K562 (cell line): Measurements from ENCODE around the gene CARM1. TPM values are rescaled to one million over a fixed set of nuclear protein-coding genes. Genes with fewer than 3 reads are reported as not detected.

Experiments used
- ATAC-seq: fragments of 200-7000 bp; cut with Tn5 transposase; 3 replicates; pipeline ENCODE4 v1.9.1; 2020; ENCODE audit warnings: moderate library complexity
- BruUV-seq: library from RNA; stranded (reverse); fragments of 400-500 nt; replicated peaks from 2 replicates; lab custom pipeline; 2021; lab: Mats Ljungman, UMichigan
- CTCF ChIA-PET: fragments of 300-600 bp; formaldehyde crosslinking; extraction: SDS; loops from one replicate; lab custom pipeline; 2021; ENCODE audit warnings: low intra/inter-chr PET ratio; lab: Yijun Ruan, JAX
- POLR2A ChIA-PET: fragments of 300-600, 350-650 bp; sonication (Branson Sonifier 250); formaldehyde crosslinking; extraction: SDS; loops from one replicate; lab custom pipeline; 2021; ENCODE audit warnings: antibody characterized with exemption, inconsistent platforms; lab: Yijun Ruan, JAX
- DNase-seq, 4 experiments: peaks; one replicate each; pipeline versions ENCODE4 v3.0.0 to v3.0.0-alpha.2; 2011 to 2018; ENCODE audit warnings: low spot score in 3 of 4, mixed read lengths in 3 of 4; ENCODE audit errors: extremely low read depth in 1 of 4
- FAIRE-seq: peaks from 2 replicates; lab custom pipeline; 2011; peaks lifted over from hg19 to GRCh38; lab: Jason Lieb, UNC
- H2AFZ ChIP-seq: 2 replicates; pipeline ENCODE4 v1.6.0; 2011; ENCODE audit warnings: low read depth, low read length, control low read depth, inconsistent platforms
- H3K27ac ChIP-seq: fragments of 200-600 bp; 3 replicates; pipeline ENCODE4 v1.8.0; 2011; ENCODE audit warnings: low read depth, mild to moderate bottlenecking, control low read depth, inconsistent platforms, low read length, moderate library complexity, mixed read lengths; ENCODE audit errors: extremely low read depth
- H3K27me3 ChIP-seq, 2 experiments: fragments of 300-600 bp in 1 of 2; 2 replicates in 1 of 2; 3 replicates in 1 of 2; pipeline versions ENCODE4 v1.6.0 to v1.8.0; 2011; ENCODE audit warnings: inconsistent platforms in 2 of 2, low read length in 2 of 2, mild to moderate bottlenecking in 1 of 2, mixed read lengths in 1 of 2, moderate library complexity in 1 of 2; ENCODE audit not compliant: control insufficient read depth in 2 of 2, insufficient read depth in 2 of 2
- H3K36me3 ChIP-seq: fragments of 300-600 bp; 3 replicates; pipeline ENCODE4 v1.8.0; 2011; ENCODE audit warnings: mild to moderate bottlenecking, low read length, inconsistent platforms; ENCODE audit not compliant: control insufficient read depth, insufficient read depth
- H3K4me1 ChIP-seq, 2 experiments: fragments of 200-600 bp in 1 of 2; replicated peaks in 1 of 2; 2 replicates in 1 of 2; 3 replicates in 1 of 2; pipeline versions ENCODE4 v1.5.1 to v1.8.0; 2011; ENCODE audit warnings: inconsistent platforms in 2 of 2, low read length in 2 of 2, mild to moderate bottlenecking in 1 of 2, mixed read lengths in 1 of 2, moderate library complexity in 1 of 2; ENCODE audit not compliant: control insufficient read depth in 2 of 2, insufficient read depth in 2 of 2
- H3K4me2 ChIP-seq: 2 replicates; pipeline ENCODE4 v1.6.1; 2011; ENCODE audit warnings: low read length, control low read depth, inconsistent platforms, mixed read lengths; ENCODE audit not compliant: insufficient read depth
- H3K4me3 ChIP-seq: fragments of 200-600 bp; sonication (generic), shearing (Covaris generic); 2 replicates; pipeline ENCODE4 v1.5.1; 2016; ENCODE audit warnings: control low read depth, inconsistent platforms
- H3K79me2 ChIP-seq: fragments of 200-600 bp; 3 replicates; pipeline ENCODE4 v1.8.0; 2011; ENCODE audit warnings: low read length, inconsistent platforms; ENCODE audit not compliant: control insufficient read depth, insufficient read depth
- H3K9ac ChIP-seq, 2 experiments: 2 replicates each; pipeline versions ENCODE4 v1.6.0 to v1.6.1; 2011; ENCODE audit warnings: low read depth in 2 of 2, low read length in 2 of 2, control low read depth in 1 of 2, inconsistent platforms in 1 of 2, mild to moderate bottlenecking in 1 of 2, mixed read lengths in 1 of 2; ENCODE audit not compliant: insufficient read depth in 1 of 2
- H3K9me1 ChIP-seq: one replicate; pipeline ENCODE4 v1.6.0; 2011; ENCODE audit warnings: inconsistent platforms, mild to moderate bottlenecking, low read length, moderate library complexity; ENCODE audit not compliant: control insufficient read depth, insufficient read depth
- H3K9me3 ChIP-seq: replicated peaks from 2 replicates; pipeline ENCODE4 v1.5.1; 2011; ENCODE audit warnings: low read depth, low read length, inconsistent platforms; ENCODE audit not compliant: control insufficient read depth, insufficient read depth
- H4K20me1 ChIP-seq: replicated peaks from 2 replicates; pipeline ENCODE4 v1.6.1; 2011; ENCODE audit warnings: low read length, inconsistent platforms, mixed read lengths; ENCODE audit not compliant: control insufficient read depth, insufficient read depth
- KDM1A ChIP-seq, 2 experiments: fragments of 450-650 bp; IDR thresholded peaks; 2 replicates each; pipeline ENCODE4 v1.6.1; 2016; ENCODE audit warnings: mild to moderate bottlenecking in 2 of 2
- POLR2G ChIP-seq: fragments of 200-400 bp; formaldehyde crosslinking; IDR thresholded peaks from 2 replicates; pipeline ENCODE4 v1.6.1; 2017; ENCODE audit warnings: low read depth, mild to moderate bottlenecking, antibody characterized with exemption, low read length, moderate library complexity
- TCFL5 ChIP-seq: fragments of 250-450 bp; sonication (Bioruptor Pico); conservative IDR thresholded peaks from 2 replicates; pipeline ENCODE4 v1.6.1; 2021; ENCODE audit warnings: mild to moderate bottlenecking, moderate library complexity, matching md5 sums
- TFAP4 ChIP-seq: sonication (generic); formaldehyde crosslinking; IDR thresholded peaks from 2 replicates; pipeline ENCODE4 v1.8.0; 2022; ENCODE audit warnings: missing genetic modification reagents, mild to moderate bottlenecking, moderate library complexity, borderline replicate concordance
- TOE1 ChIP-seq, 2 experiments: fragments of 450-650 bp in 1 of 2; sonication (generic) in 1 of 2; formaldehyde crosslinking in 1 of 2; IDR thresholded peaks; 2 replicates each; pipeline versions ENCODE4 v1.7.1 to v1.8.0; 2016 to 2022; ENCODE audit warnings: borderline replicate concordance in 2 of 2, mild to moderate bottlenecking in 2 of 2, antibody characterized with exemption in 1 of 2, inconsistent platforms in 1 of 2, low read depth in 1 of 2, missing genetic modification reagents in 1 of 2, moderate library complexity in 1 of 2
- XRCC3 ChIP-seq: fragments of 450-650 bp; IDR thresholded peaks from 2 replicates; pipeline ENCODE4 v1.6.1; 2017; ENCODE audit warnings: mild to moderate bottlenecking, moderate library complexity
- ZNF239 ChIP-seq: fragments of 250-450 bp; sonication (Bioruptor Pico); IDR thresholded peaks from 2 replicates; pipeline ENCODE4 v1.4.0; 2020; ENCODE audit warnings: mild to moderate bottlenecking
- WGBS: fragments of 100-300 bp; shearing (Covaris generic); methylation state at CpG from one replicate; pipeline ENCODE4 v1.1.6; 2016; ENCODE audit warnings: low coverage, mixed read lengths; ENCODE audit not compliant: insufficient coverage; ENCODE audit errors: missing lambda C conversion rate; 5-methylcytosine and 5-hydroxymethylcytosine counted together
- in situ Hi-C: fragments of 300-500 bp; cut with MboI; formaldehyde crosslinking; loops from 4 replicates; pipeline ENCODE4 v1.15.0; 2018; ENCODE audit warnings: inconsistent platforms, mixed read lengths
- intact Hi-C: fragments of 100-400 bp; cut with micrococcal nuclease; formaldehyde crosslinking; loops from 2 replicates; pipeline ENCODE4 v1.14.2; 2022
- polyA plus RNA-seq, 8 experiments: library from polyadenylated mRNA; depleted of rRNA in 4 of 8; stranded (reverse) in 5 of 8; unstranded in 3 of 8; fragments of >200 nt; fragmentation: Nextera tagmentation in 2 of 8; fragmentation: Illumina TruSeq in 1 of 8; extraction: Ambion mirVana in 2 of 8; extraction: Trizol in 1 of 8; gene quantifications; 2 replicates each; pipeline versions ENCODE4 v1.2.1 to v1.2.3, GENCODE V29; 2011 to 2014; ENCODE audit warnings: inconsistent platforms in 1 of 8, missing spikeins in 1 of 8
- total RNA-seq, 7 experiments: library from RNA; depleted of rRNA in 6 of 7; stranded (reverse); fragments of >200 nt in 6 of 7; fragmentation: Illumina TruSeq in 2 of 7; extraction: Trizol in 2 of 7; gene quantifications; 2 replicates each; pipeline versions ENCODE4 v1.2.1 to v1.2.3, GENCODE V29; 2011 to 2021; ENCODE audit warnings: low replicate concordance in 1 of 7
- TF ChIP-seq, protein P1 (sequence below), 3 experiments: IDR thresholded peaks in 2 of 3; conservative IDR thresholded peaks in 1 of 3; 2 replicates each; pipeline ENCODE4 v1.5.1; 2011 to 2012; ENCODE audit warnings: low read length in 3 of 3, mild to moderate bottlenecking in 3 of 3, control low read depth in 2 of 3, improper control_type of control experiment in 1 of 3, inconsistent platforms in 1 of 3, low read depth in 1 of 3, mixed read lengths in 1 of 3, moderate library complexity in 1 of 3; ENCODE audit not compliant: insufficient read depth in 2 of 3

Gene CARM1
- total and polyA plus RNA-seq, 9 of the 15 experiments (the other 6 are each of a cell fraction or from before 2014, with no cell fraction given) = 0.36 to 86.0 (median 29.7) TPM

DNA sequence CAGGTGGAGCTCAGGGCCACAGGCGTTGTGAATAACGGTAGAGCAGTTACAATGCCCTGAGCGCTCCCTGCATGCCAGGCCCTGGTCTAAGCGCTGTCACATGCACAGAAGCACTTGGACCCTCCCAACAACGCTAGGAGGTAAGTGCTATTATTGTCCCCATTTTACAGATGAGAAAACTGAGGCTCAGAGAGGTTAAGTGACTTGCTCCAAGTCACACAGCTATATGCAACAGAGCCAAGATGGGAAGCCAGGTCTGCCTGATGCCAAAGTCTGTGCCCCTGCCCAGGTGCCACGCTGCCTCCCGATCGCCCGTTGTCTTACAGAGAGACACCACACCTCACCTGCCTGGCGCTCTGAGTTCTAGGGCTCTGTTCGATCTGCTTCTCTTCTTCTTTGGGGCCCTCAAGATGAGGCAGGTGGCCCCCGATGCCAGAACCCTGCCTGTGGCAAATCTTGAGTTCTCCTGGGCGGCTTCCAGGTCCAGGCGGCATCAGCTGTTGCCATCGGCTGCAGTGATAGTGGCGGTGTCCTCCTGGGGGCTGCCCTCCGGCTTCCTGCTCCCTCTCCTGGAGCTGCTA, 37.1 kb downstream of the CARM1 start (continued):
- no peak for TF ChIP-seq TCFL5 (CRISPR knock-in tag)
- no peak for TF ChIP-seq ZNF239 (CRISPR knock-in tag)
- 0 out of 2 replicates have a peak, but pooled peaks have one; percentile 12 for TF ChIP-seq TFAP4 (CRISPR knock-in tag)
- no peak for TF ChIP-seq TOE1 (IDR thresholded peaks at IDR 0.05; ENCODE audit: borderline replicate concordance)
- TF ChIP-seq TOE1 (CRISPR knock-in tag; IDR thresholded peaks at IDR 0.05; ENCODE audit: borderline replicate concordance, low read depth) = no peak
- TF ChIP-seq XRCC3 = no peak
- peak; percentile 71 to 91 for TF ChIP-seq KDM1A (IDR thresholded peaks at IDR 0.05)

GRCh38 chr19:10911579-10912363, 40.4 kb downstream of the CARM1 start:
- H3K79me2 ChIP-seq = no peaks in the 10 kb centered on the region; the same call in 2 of the 3 replicates
- no peaks in the 10 kb centered on the region for H4K20me1 ChIP-seq
- TF ChIP-seq, protein P1, sequence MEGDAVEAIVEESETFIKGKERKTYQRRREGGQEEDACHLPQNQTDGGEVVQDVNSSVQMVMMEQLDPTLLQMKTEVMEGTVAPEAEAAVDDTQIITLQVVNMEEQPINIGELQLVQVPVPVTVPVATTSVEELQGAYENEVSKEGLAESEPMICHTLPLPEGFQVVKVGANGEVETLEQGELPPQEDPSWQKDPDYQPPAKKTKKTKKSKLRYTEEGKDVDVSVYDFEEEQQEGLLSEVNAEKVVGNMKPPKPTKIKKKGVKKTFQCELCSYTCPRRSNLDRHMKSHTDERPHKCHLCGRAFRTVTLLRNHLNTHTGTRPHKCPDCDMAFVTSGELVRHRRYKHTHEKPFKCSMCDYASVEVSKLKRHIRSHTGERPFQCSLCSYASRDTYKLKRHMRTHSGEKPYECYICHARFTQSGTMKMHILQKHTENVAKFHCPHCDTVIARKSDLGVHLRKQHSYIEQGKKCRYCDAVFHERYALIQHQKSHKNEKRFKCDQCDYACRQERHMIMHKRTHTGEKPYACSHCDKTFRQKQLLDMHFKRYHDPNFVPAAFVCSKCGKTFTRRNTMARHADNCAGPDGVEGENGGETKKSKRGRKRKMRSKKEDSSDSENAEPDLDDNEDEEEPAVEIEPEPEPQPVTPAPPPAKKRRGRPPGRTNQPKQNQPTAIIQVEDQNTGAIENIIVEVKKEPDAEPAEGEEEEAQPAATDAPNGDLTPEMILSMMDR (IDR thresholded peaks at IDR 0.05 in 2 of 3, conservative IDR thresholded peaks at IDR 0.05 in 1 of 3; ENCODE audit: insufficient read depth in 2 of 3, low read depth in 1 of 3, low read length in 3 of 3) = no peak
- peak; percentile 21; the same call in 1 of the 2 replicates for TF ChIP-seq POLR2G
- no peak for DNase-seq
- peak overlapping the region in 1 of 2 experiments; percentile 13; a peak in 1 of 4 replicates for H3K9ac ChIP-seq
- H3K36me3 ChIP-seq = peaks cover 80% of the 10 kb centered on the region; the same call in 2 of the 3 replicates
- H3K4me2 ChIP-seq = no peak overlapping the region
- H3K9me3 ChIP-seq = no peaks in the 10 kb centered on the region
- 92% methylated on average over 25 of the region's 31 CpGs for whole genome bisulfite sequencing
- intact Hi-C loops (no loop called here), in situ Hi-C loops (no loop called here)
- no peak overlapping the region for H3K4me3 ChIP-seq
- H3K4me1 ChIP-seq = peaks cover 0 to 29% of the 10 kb centered on the region in 2 experiments; a peak in 2 of 5 replicates
- H3K27me3 ChIP-seq = no peaks in the 10 kb centered on the region
- no peak overlapping the region for H2AFZ ChIP-seq
- no peak for ATAC-seq
- BruUV-seq = no TSS peak
- no peaks in the 10 kb centered on the region for H3K9me1 ChIP-seq
- FAIRE-seq = no peak
- no peak overlapping the region for H3K27ac ChIP-seq
- CTCF ChIA-PET = no interaction called here
- POLR2A ChIA-PET = interaction anchor here (0.6 to 1.3 kb wide), 2 partner anchors 10 to 47 kb away, joined by 3 to 4 read pairs; no protein-coding TSS in a partner anchor
